HFFc6 (cell line): ENCODE measurements around the gene CTNNA2. TPM values are rescaled to one million over a fixed set of nuclear protein-coding genes. Genes with fewer than 3 reads are reported as not detected.

ENCODE experiments used
- DNase-seq: peaks from one replicate; pipeline ENCODE4 v3.0.0-alpha.2; 2018
- H3K27ac Mint-ChIP-seq: 2 replicates; pipeline ENCODE4 v1.8.0; 2020; ENCODE audit warnings: mild to moderate bottlenecking, mixed read lengths
- H3K27me3 Mint-ChIP-seq: 2 replicates; pipeline ENCODE4 v1.8.0; 2021; ENCODE audit warnings: mild to moderate bottlenecking, moderate library complexity, mixed read lengths; ENCODE audit not compliant: insufficient read depth
- H3K36me3 Mint-ChIP-seq: 2 replicates; pipeline ENCODE4 v1.8.0; 2021; ENCODE audit warnings: low read depth, mixed read lengths
- H3K4me1 Mint-ChIP-seq: 2 replicates; pipeline ENCODE4 v1.8.0; 2020; ENCODE audit warnings: low read depth, mixed read lengths
- H3K4me3 Mint-ChIP-seq: 2 replicates; pipeline ENCODE4 v1.8.0; 2020; ENCODE audit warnings: mild to moderate bottlenecking, moderate library complexity, mixed read lengths
- H3K9me3 Mint-ChIP-seq: 2 replicates; pipeline ENCODE4 v1.8.0; 2020; ENCODE audit warnings: mild to moderate bottlenecking, mixed read lengths
- total RNA-seq, 6 experiments: library from RNA; stranded (reverse); fragmentation: NEBNext Ultra II Directional; extraction: Animal tissue kit (Norgen Biotek cat#: 25700); gene quantifications; 2 replicates in 1 of 6; 3 replicates in 5 of 6; pipeline ENCODE4 v1.2.3, GENCODE V29; 2021
- TF ChIP-seq, protein P1 (sequence below): fragments of 200-600 bp; sonication (generic); IDR thresholded peaks from 2 replicates; pipeline ENCODE4 v1.5.0; 2021; ENCODE audit warnings: antibody characterized with exemption, mild to moderate bottlenecking

CTNNA2 gene
- total RNA-seq, 6 experiments from 2014 or later = not detected

DNA sequence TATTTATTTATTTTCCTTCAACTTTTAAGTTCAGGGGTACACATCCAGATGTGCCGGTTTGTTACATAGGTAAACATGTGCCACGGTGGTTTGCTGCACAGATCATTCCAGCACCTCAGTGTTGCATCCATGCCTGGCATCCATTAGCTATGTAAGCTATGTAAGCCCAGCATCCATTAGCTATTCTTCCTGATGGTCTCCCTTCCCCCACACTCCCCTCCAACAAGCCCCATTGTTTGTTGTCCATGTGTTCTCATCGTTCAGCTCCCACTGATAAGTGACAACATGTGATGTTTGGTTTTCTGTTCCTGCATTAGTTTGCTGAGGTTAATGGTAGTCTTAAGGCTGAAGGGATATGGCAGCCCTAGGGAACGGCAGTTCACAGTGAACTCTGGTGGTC, 203.4 kb downstream of the CTNNA2 start:
- 0 out of 2 replicates have a peak, but pooled peaks cover 5% of the 10 kb centered on the region for H3K36me3 Mint-ChIP-seq
- no peaks in the 10 kb centered on the region for H3K27me3 Mint-ChIP-seq
- H3K9me3 Mint-ChIP-seq = no peaks in the 10 kb centered on the region
- peaks cover 32% of the 10 kb centered on the region for H3K4me1 Mint-ChIP-seq
- no peak for DNase-seq
- H3K4me3 Mint-ChIP-seq = no peak overlapping the region
- H3K27ac Mint-ChIP-seq = peak overlapping the region; percentile 71; the same call in 1 of the 2 replicates
- TF ChIP-seq, protein P1, sequence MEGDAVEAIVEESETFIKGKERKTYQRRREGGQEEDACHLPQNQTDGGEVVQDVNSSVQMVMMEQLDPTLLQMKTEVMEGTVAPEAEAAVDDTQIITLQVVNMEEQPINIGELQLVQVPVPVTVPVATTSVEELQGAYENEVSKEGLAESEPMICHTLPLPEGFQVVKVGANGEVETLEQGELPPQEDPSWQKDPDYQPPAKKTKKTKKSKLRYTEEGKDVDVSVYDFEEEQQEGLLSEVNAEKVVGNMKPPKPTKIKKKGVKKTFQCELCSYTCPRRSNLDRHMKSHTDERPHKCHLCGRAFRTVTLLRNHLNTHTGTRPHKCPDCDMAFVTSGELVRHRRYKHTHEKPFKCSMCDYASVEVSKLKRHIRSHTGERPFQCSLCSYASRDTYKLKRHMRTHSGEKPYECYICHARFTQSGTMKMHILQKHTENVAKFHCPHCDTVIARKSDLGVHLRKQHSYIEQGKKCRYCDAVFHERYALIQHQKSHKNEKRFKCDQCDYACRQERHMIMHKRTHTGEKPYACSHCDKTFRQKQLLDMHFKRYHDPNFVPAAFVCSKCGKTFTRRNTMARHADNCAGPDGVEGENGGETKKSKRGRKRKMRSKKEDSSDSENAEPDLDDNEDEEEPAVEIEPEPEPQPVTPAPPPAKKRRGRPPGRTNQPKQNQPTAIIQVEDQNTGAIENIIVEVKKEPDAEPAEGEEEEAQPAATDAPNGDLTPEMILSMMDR = no peak

DNA sequence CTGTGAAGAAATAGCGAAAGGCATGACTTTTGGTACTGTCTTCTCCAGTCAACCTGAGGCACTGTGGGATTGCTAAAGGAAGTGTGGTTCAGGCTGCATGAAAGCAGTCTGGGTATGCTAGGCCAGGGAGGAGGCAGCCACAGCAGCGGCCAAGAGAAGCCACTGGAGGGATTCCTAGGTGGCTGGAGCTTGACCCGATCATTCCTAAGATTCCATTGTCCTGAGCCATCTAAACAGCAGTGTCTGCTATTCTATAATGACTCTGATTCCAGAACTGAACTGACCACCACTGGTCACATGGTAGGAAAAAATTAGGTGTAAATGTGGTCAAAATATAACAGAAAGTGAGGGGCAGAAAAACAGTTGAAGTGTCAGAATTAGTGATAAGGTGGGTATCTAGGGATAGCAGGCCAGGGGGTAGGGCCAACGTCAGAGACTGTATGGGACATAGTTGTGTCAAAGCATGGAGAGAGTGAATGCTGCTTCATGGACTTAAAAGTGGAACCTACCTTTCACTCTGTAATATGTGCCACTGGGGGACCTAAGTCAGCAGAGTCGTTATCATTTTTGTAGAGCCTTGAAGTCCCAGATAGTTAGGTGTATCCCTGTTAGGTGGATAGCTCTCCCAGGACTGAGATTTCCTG, 204.6 kb downstream of the CTNNA2 start:
- peaks cover 44% of the 10 kb centered on the region for H3K4me1 Mint-ChIP-seq
- peak overlapping the region; percentile 60 for H3K4me3 Mint-ChIP-seq
- no peaks in the 10 kb centered on the region for H3K27me3 Mint-ChIP-seq
- peak overlapping the region; percentile 87 for H3K27ac Mint-ChIP-seq
- H3K36me3 Mint-ChIP-seq = 0 out of 2 replicates have a peak, but pooled peaks cover 5% of the 10 kb centered on the region
- H3K9me3 Mint-ChIP-seq = no peaks in the 10 kb centered on the region
- TF ChIP-seq, protein P1 = no peak
- peak; percentile 89 for DNase-seq

DNA sequence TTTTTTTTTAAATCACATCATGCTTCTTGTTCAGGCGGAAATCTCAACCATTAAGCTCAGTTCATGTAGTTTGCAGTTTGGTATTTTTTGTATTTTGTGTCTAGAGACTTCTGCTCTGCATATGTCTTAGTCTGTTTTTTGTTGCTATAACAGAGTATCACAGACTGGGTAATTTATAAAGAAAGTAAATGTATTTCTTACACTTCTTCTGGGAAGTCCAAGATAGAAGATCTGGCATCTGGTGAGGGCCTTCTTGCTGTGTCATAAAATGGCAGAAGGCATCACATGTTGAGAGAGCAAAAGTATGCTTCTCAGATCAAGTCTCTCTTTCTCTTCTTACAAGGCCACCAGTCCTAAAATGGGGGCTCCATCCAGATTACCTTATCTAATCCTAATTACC, 208.2 kb downstream of the CTNNA2 start:
- peaks cover 74% of the 10 kb centered on the region for H3K4me1 Mint-ChIP-seq

DNA sequence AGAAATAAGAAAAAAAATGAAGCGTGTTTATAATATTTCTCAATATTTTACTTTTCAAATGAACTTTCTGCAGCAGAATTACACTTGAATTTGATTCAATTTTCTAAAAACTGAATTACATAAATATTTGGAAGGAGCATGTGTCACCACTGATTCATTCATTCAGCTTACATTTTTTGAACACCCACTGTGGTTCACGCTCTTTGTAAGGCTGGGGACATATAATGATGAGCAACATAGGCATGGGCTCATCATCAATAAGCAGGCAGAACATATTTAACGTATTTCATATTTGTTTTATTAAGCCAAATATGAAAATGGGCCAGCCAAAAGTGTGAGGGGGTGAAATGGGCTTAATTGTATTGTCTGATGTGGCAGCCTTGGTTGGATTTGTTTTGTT, 209.1 kb downstream of the CTNNA2 start:
- peak overlapping the region; percentile 11 for H3K27ac Mint-ChIP-seq
- no peaks in the 10 kb centered on the region for H3K9me3 Mint-ChIP-seq
- no peak for DNase-seq
- no peaks in the 10 kb centered on the region for H3K27me3 Mint-ChIP-seq
- peaks cover 65% of the 10 kb centered on the region for H3K4me1 Mint-ChIP-seq
- no peak overlapping the region; the same call in 1 of the 2 replicates for H3K4me3 Mint-ChIP-seq
- TF ChIP-seq, protein P1 = no peak
- 0 out of 2 replicates have a peak, but pooled peaks cover 5% of the 10 kb centered on the region for H3K36me3 Mint-ChIP-seq

More for the DNA sequence above, 208.2 kb downstream of the CTNNA2 start:
- Mint-ChIP-seq H3K4me3 (no peak overlapping the region), H3K36me3 (0 out of 2 replicates have a peak, but pooled peaks cover 5% of the 10 kb centered on the region), H3K27me3 (no peaks in the 10 kb centered on the region), H3K27ac (no peak overlapping the region), H3K9me3 (no peaks in the 10 kb centered on the region)
- TF ChIP-seq, protein P1 = no peak
- DNase-seq = no peak

DNA sequence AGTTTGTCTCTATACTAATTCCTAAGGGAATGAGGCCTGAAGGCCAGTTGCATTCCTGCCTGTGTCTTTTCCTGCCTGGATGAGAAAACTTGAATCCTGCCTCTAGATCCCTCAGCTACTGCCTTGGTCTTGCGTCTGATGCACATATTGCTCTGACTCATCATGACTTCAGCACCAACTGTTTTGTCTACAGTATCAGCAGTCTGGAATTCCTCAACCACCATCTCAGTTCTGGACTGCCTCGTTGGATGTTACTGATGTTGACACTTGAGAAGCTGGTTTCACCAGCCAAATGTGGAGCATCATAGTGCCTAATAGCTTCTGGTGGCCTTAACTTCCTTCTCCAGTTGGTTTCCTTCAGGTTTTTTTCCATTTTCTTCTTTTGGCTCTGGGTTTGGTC, 211.0 kb downstream of the CTNNA2 start:
- peak overlapping the region; percentile 78 for H3K27ac Mint-ChIP-seq
- H3K4me1 Mint-ChIP-seq = peaks cover 48% of the 10 kb centered on the region
- no peaks in the 10 kb centered on the region for H3K27me3 Mint-ChIP-seq
- peak overlapping the region; percentile 55 for H3K4me3 Mint-ChIP-seq
- TF ChIP-seq, protein P1 = no peak
- 0 out of 2 replicates have a peak, but pooled peaks cover 5% of the 10 kb centered on the region for H3K36me3 Mint-ChIP-seq
- no peaks in the 10 kb centered on the region for H3K9me3 Mint-ChIP-seq
- DNase-seq = peak; percentile 95
